Activated gamma-delta T cell treated with anti-CD3 and anti-CD28 coated beads, Interleukin-2, amount 50 U/mL, for 16 hours (primary cell): Measurements from ENCODE around the gene ZNF644.
"Not testable (repeated sequence)": the region's sequence is repeated elsewhere in the genome, so short reads cannot be mapped to it uniquely, and the experiment has no call there.

Experiments
- DNase-seq: peaks from one replicate; pipeline ENCODE4 v3.0.0-alpha.2; 2020; ENCODE audit warnings: low read depth

Gene ZNF644

GRCh38 chr1:90925928-90926869 is 95.6 kb downstream of the ZNF644 start:
- DNase-seq: no peak

GRCh38 chr1:90924982-90925381 is 96.9 kb downstream of the ZNF644 start:
- no peak for DNase-seq

GRCh38 chr1:90922996-90923395 is 98.8 kb downstream of the ZNF644 start:
- DNase-seq: no peak

GRCh38 chr1:90922202-90922601 is 99.6 kb downstream of the ZNF644 start:
- no peak for DNase-seq

- no peak for DNase-seq
These were observed 101.9 kb downstream of the ZNF644 start for GRCh38 chr1:90919900-90920299.

- no peak for DNase-seq
These were observed 102.6 kb downstream of the ZNF644 start for GRCh38 chr1:90919190-90919719.

- no peak for DNase-seq
These were observed 110.5 kb downstream of the ZNF644 start for GRCh38 chr1:90911353-90911752.

GRCh38 chr1:90902672-90903071 is 119.2 kb downstream of the ZNF644 start:
- no peak for DNase-seq

- no peak for DNase-seq
These were observed 122.6 kb downstream of the ZNF644 start for GRCh38 chr1:90899263-90899662.

- not testable (repeated sequence) for DNase-seq
These were observed 128.2 kb downstream of the ZNF644 start for GRCh38 chr1:90893679-90894078.

- not testable (repeated sequence) for DNase-seq
These were observed 129.0 kb downstream of the ZNF644 start for GRCh38 chr1:90892884-90893283.

- DNase-seq: not testable (repeated sequence)
These were observed 129.6 kb downstream of the ZNF644 start for GRCh38 chr1:90892196-90892595.

- not testable (repeated sequence) for DNase-seq
These were observed 130.1 kb downstream of the ZNF644 start for GRCh38 chr1:90891756-90892155.

GRCh38 chr1:90882221-90882620 is 139.6 kb downstream of the ZNF644 start:
- DNase-seq: no peak

GRCh38 chr1:90881034-90881433 is 140.8 kb downstream of the ZNF644 start:
- DNase-seq: no peak

GRCh38 chr1:90879281-90879680 is 142.6 kb downstream of the ZNF644 start:
- DNase-seq: no peak

GRCh38 chr1:90876101-90876500 is 145.7 kb downstream of the ZNF644 start:
- no peak for DNase-seq
